ENCODE measurements around the gene PLPPR5. TPM values are rescaled to one million over a fixed set of nuclear protein-coding genes. Genes with fewer than 3 reads are reported as not detected.
A peak's percentile ranks its signal among the peaks of the same experiment; 100 is the strongest.

The PLPPR5 gene
- total RNA-seq, 4 donors from 2014 or later, result not detected

DNA sequence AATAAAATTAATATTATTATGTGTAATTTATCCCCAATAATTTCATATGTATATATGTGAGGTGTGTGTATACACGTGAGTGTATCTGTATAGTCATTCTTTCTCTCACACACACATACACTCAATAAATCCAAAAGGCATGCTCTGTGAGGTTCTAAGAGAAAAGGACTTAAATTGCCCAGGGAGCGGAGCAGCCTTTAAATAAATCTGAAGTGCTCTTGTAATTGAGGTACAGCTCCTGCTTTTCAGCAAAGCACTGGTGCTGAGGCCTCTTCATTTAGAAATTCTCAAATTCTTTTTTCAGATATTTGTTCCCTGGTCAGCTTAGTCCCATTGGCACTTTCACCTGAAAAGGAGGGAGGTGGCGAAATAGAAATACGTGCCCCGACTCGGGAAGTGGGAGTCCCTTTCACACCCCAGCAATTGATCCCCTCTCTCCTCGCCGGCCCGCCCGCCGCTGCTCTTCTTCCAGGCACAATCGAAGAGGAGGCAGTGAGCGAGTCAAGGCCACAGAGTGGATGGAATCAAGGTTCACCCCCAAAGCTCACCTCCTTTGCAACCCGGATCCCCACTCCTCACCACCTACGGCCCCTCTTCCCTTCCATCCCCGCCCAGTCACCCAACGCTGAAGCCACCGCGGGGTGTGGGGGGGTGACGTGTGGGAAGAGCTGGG is 944 bp downstream of the PLPPR5 start:
- 25 to 27% methylated on average over 11 to 15 of the region's 20 CpGs for WGBS, 2 donors
- H3K27ac ChIP-seq, result no peak overlapping the region
- DNase-seq, result no peak
- H3K9me3 ChIP-seq, result no peaks in the 10 kb centered on the region
- H3K4me1 ChIP-seq, result peaks cover 0 to 17% (median 10%) of the 10 kb centered on the region in 3 donors
- intact Hi-C loops (cut with DNase I), result no loop called here
- H3K27me3 ChIP-seq, result peaks cover 15 to 71% (median 19%) of the 10 kb centered on the region in 4 donors
- H3K36me3 ChIP-seq, result no peaks in the 10 kb centered on the region
- TF ChIP-seq POLR2A (IDR thresholded peaks at IDR 0.05), result no peak
- TF ChIP-seq, protein P1, sequence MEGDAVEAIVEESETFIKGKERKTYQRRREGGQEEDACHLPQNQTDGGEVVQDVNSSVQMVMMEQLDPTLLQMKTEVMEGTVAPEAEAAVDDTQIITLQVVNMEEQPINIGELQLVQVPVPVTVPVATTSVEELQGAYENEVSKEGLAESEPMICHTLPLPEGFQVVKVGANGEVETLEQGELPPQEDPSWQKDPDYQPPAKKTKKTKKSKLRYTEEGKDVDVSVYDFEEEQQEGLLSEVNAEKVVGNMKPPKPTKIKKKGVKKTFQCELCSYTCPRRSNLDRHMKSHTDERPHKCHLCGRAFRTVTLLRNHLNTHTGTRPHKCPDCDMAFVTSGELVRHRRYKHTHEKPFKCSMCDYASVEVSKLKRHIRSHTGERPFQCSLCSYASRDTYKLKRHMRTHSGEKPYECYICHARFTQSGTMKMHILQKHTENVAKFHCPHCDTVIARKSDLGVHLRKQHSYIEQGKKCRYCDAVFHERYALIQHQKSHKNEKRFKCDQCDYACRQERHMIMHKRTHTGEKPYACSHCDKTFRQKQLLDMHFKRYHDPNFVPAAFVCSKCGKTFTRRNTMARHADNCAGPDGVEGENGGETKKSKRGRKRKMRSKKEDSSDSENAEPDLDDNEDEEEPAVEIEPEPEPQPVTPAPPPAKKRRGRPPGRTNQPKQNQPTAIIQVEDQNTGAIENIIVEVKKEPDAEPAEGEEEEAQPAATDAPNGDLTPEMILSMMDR (IDR thresholded peaks at IDR 0.05), result no peak
- peak overlapping the region in 1 of 4 donors; percentile 63 for H3K4me3 ChIP-seq

- no peak for TF ChIP-seq POLR2A (IDR thresholded peaks at IDR 0.05)
- TF ChIP-seq, protein P1 (IDR thresholded peaks at IDR 0.05), result no peak
- Histone ChIP-seq H3K27me3 (no peaks in the 10 kb centered on the region), H3K36me3 (no peaks in the 10 kb centered on the region), H3K4me3 (no peak overlapping the region), H3K27ac (no peak overlapping the region), H3K9me3 (no peaks in the 10 kb centered on the region), H3K4me1 (no peaks in the 10 kb centered on the region)
- no peak for DNase-seq
- WGBS, 2 donors, result 61 to 63% methylated on average over 3 of the region's 3 CpGs
- intact Hi-C loops (cut with DNase I), result no loop called here
Measured at GRCh38 chr1:98992844-98993243, 11.8 kb downstream of the PLPPR5 start.

GRCh38 chr1:98991127-98992012 is 13.3 kb downstream of the PLPPR5 start:
- intact Hi-C loops (cut with DNase I), result no loop called here
- Histone ChIP-seq H3K27ac (no peak overlapping the region), H3K9me3 (no peaks in the 10 kb centered on the region), H3K4me3 (no peak overlapping the region), H3K27me3 (no peaks in the 10 kb centered on the region), H3K4me1 (no peaks in the 10 kb centered on the region), H3K36me3 (no peaks in the 10 kb centered on the region)
- TF ChIP-seq, protein P1 (IDR thresholded peaks at IDR 0.05), result no peak
- no peak for TF ChIP-seq POLR2A (IDR thresholded peaks at IDR 0.05)
- no peak for DNase-seq
- 40 to 51% methylated on average over 4 of the region's 4 CpGs for WGBS, 2 donors

DNA sequence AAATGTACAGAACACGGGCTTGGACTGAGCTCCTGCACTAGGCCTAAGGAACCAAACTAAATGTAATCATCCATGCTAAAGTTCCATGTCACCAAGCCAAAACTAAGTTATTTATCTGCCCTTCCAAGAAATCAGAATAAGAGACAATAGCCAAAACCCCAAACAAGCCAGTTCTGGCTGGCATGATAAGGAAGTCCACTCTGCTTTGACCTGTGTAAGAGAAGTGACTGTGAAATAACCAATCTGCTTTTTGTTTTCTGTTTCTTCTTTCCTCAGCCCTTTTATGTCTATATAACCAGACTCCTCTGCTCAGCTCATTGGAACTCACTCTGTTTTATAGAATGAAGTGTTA is 15.1 kb downstream of the PLPPR5 start:
- H3K4me3 ChIP-seq, result no peak overlapping the region
- TF ChIP-seq, protein P1 (IDR thresholded peaks at IDR 0.05), result no peak
- TF ChIP-seq POLR2A (IDR thresholded peaks at IDR 0.05), result no peak
- no peaks in the 10 kb centered on the region for H3K9me3 ChIP-seq
- intact Hi-C loops (cut with DNase I), result no loop called here
- no peak for DNase-seq
- no peak overlapping the region for H3K27ac ChIP-seq
- H3K4me1 ChIP-seq, result no peaks in the 10 kb centered on the region
- WGBS, 2 donors, result 79 to 84% methylated on average over 1 of the region's 1 CpG
- H3K27me3 ChIP-seq, result no peaks in the 10 kb centered on the region
- H3K36me3 ChIP-seq, result no peaks in the 10 kb centered on the region

GRCh38 chr1:98988904-98989555 is 15.6 kb downstream of the PLPPR5 start:
- no peak for TF ChIP-seq POLR2A (IDR thresholded peaks at IDR 0.05)
- TF ChIP-seq, protein P1 (IDR thresholded peaks at IDR 0.05), result no peak
- Histone ChIP-seq H3K9me3 (no peaks in the 10 kb centered on the region), H3K4me3 (no peak overlapping the region), H3K27ac (no peak overlapping the region), H3K4me1 (no peaks in the 10 kb centered on the region), H3K36me3 (no peaks in the 10 kb centered on the region), H3K27me3 (no peaks in the 10 kb centered on the region)
- intact Hi-C loops (cut with DNase I), result no loop called here
- no peak for DNase-seq
- 59 to 69% methylated on average over 2 of the region's 2 CpGs for WGBS, 2 donors
